ACHN (cell line): ENCODE measurements around the gene CACNA1B.

ENCODE experiments used
- DNase-seq: peaks from one replicate; pipeline ENCODE4 v3.0.0-alpha.2; 2015
- in situ Hi-C: cut with HindIII; loops from 2 replicates; pipeline ENCODE4 v1.10.0; 2017; ENCODE audit warnings: low sequenced_read_pairs, low pct_ligation_motif_present, low pct_unique_long_range_greater_than_20kb

CACNA1B gene

GRCh38 chr9:137972355-137972987 lies 94.9 kb downstream of the CACNA1B start:
- in situ Hi-C loops, result no loop called here
- DNase-seq, result no peak

DNA sequence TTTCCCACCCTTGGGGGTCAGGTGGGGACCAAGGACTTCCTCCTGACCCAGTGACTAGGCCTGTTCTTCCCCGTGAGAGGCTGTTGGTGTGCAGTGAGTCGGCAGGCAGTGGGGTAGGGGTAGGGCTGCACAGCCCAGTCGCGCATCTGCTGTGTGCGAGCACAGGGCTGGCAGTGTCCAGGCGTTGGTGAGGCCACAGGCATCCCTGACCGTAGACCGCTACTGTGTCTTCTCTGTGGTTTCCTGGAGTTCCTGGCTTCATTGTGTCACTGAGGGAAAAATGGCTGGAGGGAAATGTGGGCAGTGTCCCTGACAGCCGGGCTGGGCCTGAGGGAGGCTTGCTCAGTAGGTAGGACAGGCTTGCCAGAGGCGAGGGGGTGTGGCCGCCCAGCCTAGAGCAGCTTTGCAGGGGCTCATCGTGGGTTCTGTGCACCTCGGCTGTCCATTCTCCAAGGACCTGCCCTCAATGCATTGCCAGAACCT lies 95.4 kb downstream of the CACNA1B start:
- no peak for DNase-seq
- in situ Hi-C loops, result no loop called here

- no peak for DNase-seq
- in situ Hi-C loops, result no loop called here
These were observed 96.3 kb downstream of the CACNA1B start for GRCh38 chr9:137973829-137974416.

DNA sequence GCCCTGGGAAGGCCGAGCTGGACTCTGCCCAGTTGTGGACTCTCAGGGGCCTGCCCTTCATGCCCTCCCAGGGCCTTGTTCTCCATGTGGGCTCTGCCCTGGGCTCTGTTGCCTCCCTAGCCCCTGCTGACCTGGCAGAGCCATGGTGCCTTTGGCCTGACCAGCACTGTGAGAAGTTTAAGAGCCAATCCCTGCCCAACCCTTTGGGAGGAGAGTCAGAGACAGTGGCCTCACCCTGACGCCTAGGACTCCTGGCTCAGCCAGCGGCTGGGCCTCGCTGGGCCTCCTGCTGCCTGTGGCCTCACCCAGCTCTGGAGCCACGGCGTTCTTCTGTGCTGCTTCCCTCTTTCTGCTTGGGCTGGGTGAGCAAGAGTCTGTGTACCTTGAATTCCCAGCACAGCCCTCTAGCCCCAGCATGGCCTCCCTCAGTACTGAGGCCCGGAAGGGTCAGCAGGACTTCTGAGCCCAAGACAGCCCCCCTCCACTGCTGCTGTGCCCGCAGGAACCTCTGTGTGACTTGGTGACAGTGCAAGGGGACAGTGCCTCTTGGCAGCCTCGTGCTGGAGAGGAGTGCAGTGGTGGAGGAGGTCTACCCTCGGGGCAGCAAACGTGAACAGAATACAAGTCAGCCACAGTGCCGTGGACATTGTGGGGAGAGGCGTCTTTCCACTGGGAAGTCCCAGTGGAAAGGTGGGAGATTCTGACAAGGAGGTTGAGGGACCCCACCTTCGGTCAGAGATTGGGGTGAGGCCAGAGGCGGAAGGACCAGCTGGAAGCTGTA lies 97.4 kb downstream of the CACNA1B start:
- in situ Hi-C loops, result no loop called here
- DNase-seq, result no peak

DNA sequence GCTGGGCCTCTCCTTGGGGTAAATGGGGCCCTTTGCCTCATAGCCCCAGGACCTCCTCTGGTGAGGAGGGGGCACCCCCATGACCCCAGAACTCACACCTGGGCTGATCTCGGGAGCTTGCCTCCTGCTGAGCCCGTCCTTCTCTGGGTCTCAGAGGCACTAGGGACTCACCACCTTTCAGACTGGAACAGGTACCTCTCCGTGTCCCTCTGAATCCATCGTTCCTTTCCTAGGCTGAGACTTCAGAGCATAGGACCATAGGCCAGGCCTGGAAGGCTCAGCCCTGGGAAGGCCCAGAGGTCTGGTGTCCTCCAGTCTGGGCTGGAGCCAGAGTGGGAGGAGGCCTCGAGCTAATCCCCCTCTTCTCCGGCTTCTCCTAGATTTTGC lies 97.9 kb downstream of the CACNA1B start:
- in situ Hi-C loops, result no loop called here

GRCh38 chr9:137975936-137976565 lies 98.5 kb downstream of the CACNA1B start:
- in situ Hi-C loops, result no loop called here
- no peak for DNase-seq

More for the DNA sequence above, 97.9 kb downstream of the CACNA1B start:
- no peak for DNase-seq

DNA sequence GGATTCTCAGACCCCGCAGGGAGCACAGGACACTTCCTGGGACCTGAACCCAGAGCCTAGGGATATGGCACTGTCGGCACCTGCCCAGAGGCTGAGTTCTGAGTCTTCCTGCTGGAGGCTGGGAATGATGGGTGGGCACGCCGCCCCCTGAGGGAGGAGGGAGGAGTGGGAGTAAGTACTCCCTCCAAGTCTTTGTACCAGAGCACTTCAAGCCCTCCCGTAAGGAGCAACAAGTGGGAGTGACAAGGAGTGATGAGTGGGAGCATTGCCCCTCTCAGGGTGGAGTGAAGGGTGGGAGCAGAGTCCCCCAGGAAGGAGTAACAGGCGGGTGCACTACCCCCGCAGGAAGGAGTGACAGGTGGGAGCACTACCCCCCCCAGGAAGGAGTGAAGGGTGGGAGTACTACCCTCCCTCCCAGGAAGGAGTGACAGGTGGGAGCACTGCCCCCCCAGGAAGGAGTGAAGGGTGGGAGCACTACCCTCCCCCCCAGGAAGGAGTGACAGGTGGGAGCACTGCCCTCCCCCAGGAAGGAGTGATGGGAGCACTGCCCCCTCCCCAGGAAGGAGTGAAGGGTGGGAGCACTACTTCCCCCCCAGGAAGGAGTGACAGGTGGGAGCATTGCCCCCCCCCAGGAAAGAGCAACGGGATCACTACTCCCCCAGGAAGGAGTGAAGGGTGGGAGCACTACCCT lies 100.1 kb downstream of the CACNA1B start:
- in situ Hi-C loops, result no loop called here

DNA sequence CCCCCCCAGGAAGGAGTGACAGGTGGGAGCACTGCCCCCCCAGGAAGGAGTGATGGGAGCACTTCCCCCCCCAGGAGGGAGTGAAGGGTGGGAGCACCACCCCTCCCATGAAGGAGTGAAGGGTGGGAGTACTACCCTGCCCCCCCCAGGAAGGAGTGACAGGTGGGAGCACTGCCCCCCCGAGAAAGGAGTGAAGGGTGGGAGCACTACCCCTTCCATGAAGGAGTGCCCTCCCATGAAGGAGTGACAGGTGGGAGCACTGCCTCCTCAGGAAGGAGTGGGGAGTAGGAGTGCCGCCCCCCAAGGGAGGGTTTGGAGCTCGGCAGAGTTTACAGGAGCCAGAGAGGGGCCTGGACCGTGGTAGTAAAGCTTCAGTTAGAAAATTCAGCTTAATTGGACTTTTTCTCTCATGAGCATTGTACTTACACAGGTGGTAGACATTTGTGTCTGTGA lies 100.7 kb downstream of the CACNA1B start:
- in situ Hi-C loops, result no loop called here
- no peak for DNase-seq

More for the DNA sequence above, 100.1 kb downstream of the CACNA1B start:
- DNase-seq, result no peak

GRCh38 chr9:137982200-137982599 lies 104.6 kb downstream of the CACNA1B start:
- in situ Hi-C loops, result no loop called here
- DNase-seq, result no peak

GRCh38 chr9:137984005-137984404 lies 106.4 kb downstream of the CACNA1B start:
- no peak for DNase-seq
- in situ Hi-C loops, result no loop called here

DNA sequence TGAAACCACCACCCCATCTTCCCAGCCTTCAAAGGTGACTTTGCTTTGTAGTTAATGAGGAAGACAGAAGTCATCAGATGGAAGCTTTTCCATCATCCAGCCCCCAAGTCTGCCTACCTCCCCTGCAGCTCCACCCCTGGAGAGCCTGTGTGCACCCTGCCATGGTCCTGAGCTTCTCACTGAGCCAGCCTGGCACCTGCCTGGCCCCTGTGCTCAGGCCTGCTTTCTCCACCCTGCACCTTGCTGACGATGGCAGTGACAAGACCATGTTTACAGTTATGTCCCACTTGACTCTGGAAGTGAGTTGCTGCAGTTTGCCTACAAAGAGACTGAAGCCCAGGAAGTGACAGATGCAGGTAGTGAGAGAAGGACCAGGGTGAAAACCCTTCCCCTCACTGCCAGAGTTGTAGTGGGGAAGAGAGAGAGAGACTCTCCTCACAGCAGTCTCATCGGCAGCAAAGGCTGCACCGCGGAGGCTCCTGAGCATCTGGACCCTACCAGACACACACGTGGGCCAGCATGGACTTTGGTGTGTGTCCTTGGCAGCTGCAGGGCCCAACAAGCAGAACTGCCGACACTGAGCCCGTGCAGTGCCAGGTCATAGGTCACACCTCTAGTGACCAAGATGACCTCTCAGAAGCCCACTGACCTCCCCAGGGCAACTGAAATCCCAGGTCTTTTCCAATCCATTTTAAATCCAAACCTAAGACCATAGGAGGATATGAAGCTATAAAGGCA lies 107.1 kb downstream of the CACNA1B start:
- DNase-seq, result no peak
- in situ Hi-C loops, result no loop called here

- in situ Hi-C loops, result no loop called here
- no peak for DNase-seq
These were observed 108.1 kb downstream of the CACNA1B start for GRCh38 chr9:137985637-137986071.

GRCh38 chr9:137986268-137987099 lies 108.9 kb downstream of the CACNA1B start:
- no peak for DNase-seq
- in situ Hi-C loops, result no loop called here

GRCh38 chr9:137987244-137988030 lies 109.9 kb downstream of the CACNA1B start:
- DNase-seq, result no peak
- in situ Hi-C loops, result no loop called here

DNA sequence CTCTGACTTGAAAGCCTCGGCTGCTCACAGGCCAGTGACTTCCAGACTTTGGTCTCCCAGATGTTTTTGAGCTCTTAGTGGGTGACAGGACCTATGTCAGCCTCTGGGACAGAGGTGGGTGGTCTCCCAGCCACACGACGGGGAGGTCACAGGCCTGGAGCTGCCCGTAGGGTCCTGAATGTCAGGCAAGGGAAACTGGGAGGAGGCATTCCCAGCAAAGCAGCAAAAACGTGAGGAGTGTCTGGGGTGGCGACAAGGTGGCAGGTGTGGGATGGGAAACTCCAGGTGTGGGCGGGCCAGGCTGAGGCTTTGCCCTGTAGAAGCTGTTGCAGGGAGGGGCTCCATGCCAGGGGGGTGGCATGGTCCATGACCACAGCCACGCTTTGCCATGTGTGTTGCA lies 110.5 kb downstream of the CACNA1B start:
- in situ Hi-C loops, result no loop called here
- no peak for DNase-seq

- in situ Hi-C loops, result no loop called here
- no peak for DNase-seq
These were observed 111.1 kb downstream of the CACNA1B start for GRCh38 chr9:137988701-137989100.
